H1 (cell line): ENCODE data around the gene PYURF.

Source experiments
- CBX8 ChIP-seq: fragments of 300-800, 300-1000 bp; sonication (generic); IDR thresholded peaks from 2 replicates; pipeline ENCODE4 v1.7.1; 2016; ENCODE audit warnings: low read depth, low read length, borderline replicate concordance
- EGR1 ChIP-seq: IDR thresholded peaks from 2 replicates; pipeline ENCODE4 v1.6.1; 2011; ENCODE audit warnings: low read depth, low read length, borderline replicate concordance
- EP300 ChIP-seq, 2 experiments: IDR thresholded peaks; 1 replicate in 1 of 2; 2 replicates in 1 of 2; pipeline ENCODE4 v1.6.1; 2011 to 2012; ENCODE audit warnings: low read depth in 2 of 2, low read length in 2 of 2, mild to moderate bottlenecking in 2 of 2, borderline replicate concordance in 1 of 2, inconsistent platforms in 1 of 2, moderate library complexity in 1 of 2
- EZH2 ChIP-seq: fragments of 200-600 bp; sonication (generic); IDR thresholded peaks from 2 replicates; pipeline ENCODE4 v1.7.1; 2012; ENCODE audit warnings: low read depth, mild to moderate bottlenecking, moderate library complexity, low read length, inconsistent platforms; ENCODE audit not compliant: severe bottlenecking
- JUND ChIP-seq: IDR thresholded peaks from 2 replicates; pipeline ENCODE4 v1.6.1; 2011; ENCODE audit warnings: mild to moderate bottlenecking, improper control_type of control experiment, low read length
- POLR2A ChIP-seq, 2 experiments: IDR thresholded peaks; 1 replicate in 1 of 2; 2 replicates in 1 of 2; pipeline ENCODE4 v1.6.1; 2011; ENCODE audit warnings: low read depth in 2 of 2, low read length in 2 of 2, mild to moderate bottlenecking in 2 of 2; ENCODE audit errors: control extremely low read depth in 1 of 2
- POLR2AphosphoS5 ChIP-seq: IDR thresholded peaks from 2 replicates; pipeline ENCODE4 v1.6.1; 2011; ENCODE audit warnings: low read depth, low read length
- RXRA ChIP-seq: IDR thresholded peaks from 2 replicates; pipeline ENCODE4 v1.6.1; 2011; ENCODE audit warnings: low read depth, mild to moderate bottlenecking, low read length, moderate library complexity; ENCODE audit not compliant: insufficient read depth
- SUZ12 ChIP-seq: fragments of 200-600 bp; sonication (generic); IDR thresholded peaks from 2 replicates; pipeline ENCODE4 v1.6.1; 2012; ENCODE audit warnings: mild to moderate bottlenecking, inconsistent platforms, low read length, moderate library complexity, mixed read lengths
- TF ChIP-seq, protein P1 (sequence below), 3 experiments: IDR thresholded peaks; 1 replicate in 2 of 3; 2 replicates in 1 of 3; pipeline versions ENCODE4 v1.5.1 to v1.6.1; 2011; ENCODE audit warnings: low read length in 3 of 3, mild to moderate bottlenecking in 3 of 3, inconsistent platforms in 2 of 3, low read depth in 1 of 3, moderate library complexity in 1 of 3; ENCODE audit not compliant: insufficient read depth in 1 of 3; ENCODE audit errors: control extremely low read depth in 1 of 3
- TF ChIP-seq, protein P2 (sequence below): IDR thresholded peaks from 2 replicates; pipeline ENCODE4 v1.6.1; 2011; ENCODE audit warnings: low read depth, mild to moderate bottlenecking, low read length; ENCODE audit not compliant: insufficient read depth

DNA sequence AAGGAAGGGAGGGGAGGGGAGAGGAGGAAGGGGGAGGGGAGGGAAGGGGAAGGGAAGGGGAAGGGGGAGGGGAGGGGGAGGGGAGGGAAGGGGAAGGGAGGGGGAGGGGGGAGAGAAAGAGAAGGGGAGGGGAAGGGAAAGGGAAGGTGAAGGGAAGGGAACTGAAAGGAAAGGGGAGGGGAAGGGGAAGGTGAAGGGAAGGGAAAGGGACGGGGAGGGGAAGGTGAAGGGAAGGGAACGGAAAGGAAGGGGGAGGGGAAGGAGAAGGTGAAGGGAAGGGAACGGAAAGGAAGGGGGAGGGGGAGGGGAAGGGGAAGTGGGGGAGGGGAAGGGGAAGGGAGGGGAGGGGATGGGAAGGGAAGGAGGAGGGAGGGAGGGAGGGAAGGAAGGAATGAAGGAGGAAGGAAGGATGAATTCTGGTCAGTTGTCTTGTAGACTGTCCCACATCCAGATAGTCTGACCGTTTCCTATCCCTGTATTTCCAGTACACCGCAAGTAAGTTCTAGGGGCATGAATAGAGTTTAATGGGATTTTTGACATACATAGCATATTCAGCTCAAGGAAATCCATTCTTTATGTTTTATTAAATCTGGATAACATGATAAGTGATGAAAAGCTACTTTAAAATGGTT, 46.2 kb downstream of the PYURF start:
- TF ChIP-seq POLR2AphosphoS5 (no peak), CBX8 (no peak), EP300 (IDR thresholded peaks at IDR 0.05; ENCODE audit: borderline replicate concordance in 1 of 2, low read depth in 2 of 2, low read length in 2 of 2) (no peak), JUND (no peak), POLR2A (IDR thresholded peaks at IDR 0.05; ENCODE audit: control extremely low read depth in 1 of 2, low read depth in 2 of 2, low read length in 2 of 2) (no peak), EGR1 (no peak), SUZ12 (no peak), EZH2 (no peak), RXRA (no peak)
- TF ChIP-seq, protein P1, sequence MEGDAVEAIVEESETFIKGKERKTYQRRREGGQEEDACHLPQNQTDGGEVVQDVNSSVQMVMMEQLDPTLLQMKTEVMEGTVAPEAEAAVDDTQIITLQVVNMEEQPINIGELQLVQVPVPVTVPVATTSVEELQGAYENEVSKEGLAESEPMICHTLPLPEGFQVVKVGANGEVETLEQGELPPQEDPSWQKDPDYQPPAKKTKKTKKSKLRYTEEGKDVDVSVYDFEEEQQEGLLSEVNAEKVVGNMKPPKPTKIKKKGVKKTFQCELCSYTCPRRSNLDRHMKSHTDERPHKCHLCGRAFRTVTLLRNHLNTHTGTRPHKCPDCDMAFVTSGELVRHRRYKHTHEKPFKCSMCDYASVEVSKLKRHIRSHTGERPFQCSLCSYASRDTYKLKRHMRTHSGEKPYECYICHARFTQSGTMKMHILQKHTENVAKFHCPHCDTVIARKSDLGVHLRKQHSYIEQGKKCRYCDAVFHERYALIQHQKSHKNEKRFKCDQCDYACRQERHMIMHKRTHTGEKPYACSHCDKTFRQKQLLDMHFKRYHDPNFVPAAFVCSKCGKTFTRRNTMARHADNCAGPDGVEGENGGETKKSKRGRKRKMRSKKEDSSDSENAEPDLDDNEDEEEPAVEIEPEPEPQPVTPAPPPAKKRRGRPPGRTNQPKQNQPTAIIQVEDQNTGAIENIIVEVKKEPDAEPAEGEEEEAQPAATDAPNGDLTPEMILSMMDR (IDR thresholded peaks at IDR 0.05; ENCODE audit: control extremely low read depth in 1 of 3, insufficient read depth in 1 of 3, low read depth in 1 of 3, low read length in 3 of 3) = no peak
- TF ChIP-seq, protein P2, sequence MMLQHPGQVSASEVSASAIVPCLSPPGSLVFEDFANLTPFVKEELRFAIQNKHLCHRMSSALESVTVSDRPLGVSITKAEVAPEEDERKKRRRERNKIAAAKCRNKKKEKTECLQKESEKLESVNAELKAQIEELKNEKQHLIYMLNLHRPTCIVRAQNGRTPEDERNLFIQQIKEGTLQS = no peak
